T follicular helper cell (primary cell): Measurements from ENCODE around the gene TMEM259.
A peak's percentile ranks its signal among the peaks of the same experiment; 100 is the strongest.
"Not testable (repeated sequence)": the region's sequence is repeated elsewhere in the genome, so short reads cannot be mapped to it uniquely, and the experiment has no call there.

Experiments used
- DNase-seq: peaks from one replicate; pipeline ENCODE4 v3.0.0-alpha.2; 2020; ENCODE audit warnings: low read depth

TMEM259 gene

DNA sequence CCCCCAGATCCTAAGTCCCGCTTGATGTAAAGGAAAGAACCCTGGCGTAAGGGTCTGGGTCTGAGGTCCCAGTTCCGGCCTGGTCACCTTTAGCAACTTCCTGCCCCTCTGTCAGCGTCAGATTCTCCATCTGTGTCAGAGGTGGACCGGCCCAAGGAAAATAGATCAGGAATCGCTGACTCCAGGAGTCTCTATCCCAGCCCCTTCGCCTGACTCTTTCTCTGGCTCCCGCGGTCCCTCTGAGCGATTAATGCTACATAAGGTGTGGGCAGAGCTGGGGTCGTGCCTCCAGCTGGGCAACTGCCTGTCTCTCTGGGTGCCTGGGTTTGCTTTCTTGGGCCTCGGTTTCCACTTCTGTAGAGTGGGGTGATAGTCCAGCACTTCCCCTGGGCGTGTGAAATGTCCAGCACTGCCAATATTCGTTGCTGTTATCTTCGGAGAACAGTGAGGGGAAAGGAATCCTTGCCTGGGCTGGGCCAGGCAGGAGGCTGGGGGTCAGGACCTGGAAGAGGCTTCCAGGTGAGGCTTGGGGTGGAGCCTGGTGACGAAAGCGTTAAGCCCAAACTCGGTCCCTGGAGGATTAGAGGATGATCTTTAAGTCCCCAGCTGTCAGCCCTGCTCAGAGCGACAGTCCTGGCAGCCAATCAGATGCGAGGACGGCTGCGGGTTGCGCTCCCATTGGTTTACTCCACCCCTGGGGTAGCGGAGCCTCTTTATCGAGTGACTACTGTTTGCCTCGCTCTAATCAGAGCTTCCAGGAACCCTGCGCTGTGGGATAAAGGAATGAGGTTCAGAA is 19.8 kb upstream of the TMEM259 start:
- peak; percentile 89 for DNase-seq

DNA sequence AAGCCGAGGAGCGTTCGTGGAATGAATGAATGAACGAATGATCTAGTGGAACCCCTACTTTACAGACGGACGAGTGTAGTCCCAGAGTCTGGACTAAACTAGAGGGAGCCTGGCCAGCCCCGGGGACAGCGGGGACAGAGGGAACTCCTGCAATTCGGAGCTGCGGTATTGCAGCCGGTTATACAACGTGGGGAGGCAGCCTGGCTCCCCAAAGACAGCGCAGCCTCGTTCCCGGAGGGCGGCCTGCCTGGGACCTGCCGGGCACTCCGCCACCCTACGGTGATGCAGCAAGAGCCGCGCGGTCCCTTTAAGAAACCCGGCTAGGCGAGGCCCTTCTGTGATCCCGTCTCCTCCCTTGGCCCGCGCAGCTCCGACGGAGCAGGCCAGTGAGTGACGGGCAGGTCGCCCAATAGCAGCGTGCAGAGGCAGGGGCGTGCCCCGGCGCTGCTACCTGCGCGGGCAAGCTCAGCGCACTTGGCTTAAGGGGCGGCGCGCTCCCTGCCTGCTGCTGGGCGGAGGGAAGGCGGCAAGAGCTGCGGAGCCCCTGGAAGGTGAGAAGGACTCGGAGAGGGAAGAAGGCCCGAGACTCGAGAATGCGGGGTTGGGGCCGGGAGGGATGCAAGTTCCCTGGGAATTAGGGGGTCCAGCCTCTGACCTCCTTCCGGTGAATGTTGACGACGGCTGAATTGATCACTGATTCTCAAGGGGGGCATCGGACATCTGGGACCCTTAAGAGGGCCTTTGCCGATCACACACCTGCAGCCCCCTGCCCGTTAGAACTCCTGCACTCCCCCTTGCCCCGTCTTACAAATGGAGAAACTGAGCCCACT is 18.9 kb upstream of the TMEM259 start, which contains the start of gene ABCA7:
Gene ABCA7 (plus strand): TSS at position 462 of the 830 bp plus-strand sequence. CDS start 1,255 bp downstream, outside the sequence.
- peak; percentile 99 for DNase-seq

- no peak for DNase-seq
These were observed 18.2 kb upstream of the TMEM259 start for GRCh38 chr19:1038978-1039645.

DNA sequence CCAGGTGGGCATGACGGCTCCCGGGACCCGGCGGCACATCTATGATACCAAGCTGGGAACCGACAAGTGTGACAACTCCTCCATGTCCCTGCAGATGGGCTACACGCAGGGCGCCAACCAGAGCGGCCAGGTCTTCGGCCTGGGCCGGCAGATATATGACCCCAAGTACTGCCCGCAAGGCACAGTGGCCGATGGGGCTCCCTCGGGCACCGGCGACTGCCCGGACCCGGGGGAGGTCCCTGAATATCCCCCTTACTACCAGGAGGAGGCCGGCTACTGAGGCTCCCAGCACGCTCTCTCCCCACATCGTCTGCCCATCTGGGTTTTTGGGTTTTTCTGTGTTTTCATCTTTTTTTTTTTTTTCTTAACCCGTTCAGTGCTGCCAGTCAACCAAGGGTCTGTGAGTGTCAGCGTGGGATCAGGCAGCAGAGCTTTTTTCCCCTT is 16.7 kb upstream of the TMEM259 start:
- DNase-seq: no peak

DNA sequence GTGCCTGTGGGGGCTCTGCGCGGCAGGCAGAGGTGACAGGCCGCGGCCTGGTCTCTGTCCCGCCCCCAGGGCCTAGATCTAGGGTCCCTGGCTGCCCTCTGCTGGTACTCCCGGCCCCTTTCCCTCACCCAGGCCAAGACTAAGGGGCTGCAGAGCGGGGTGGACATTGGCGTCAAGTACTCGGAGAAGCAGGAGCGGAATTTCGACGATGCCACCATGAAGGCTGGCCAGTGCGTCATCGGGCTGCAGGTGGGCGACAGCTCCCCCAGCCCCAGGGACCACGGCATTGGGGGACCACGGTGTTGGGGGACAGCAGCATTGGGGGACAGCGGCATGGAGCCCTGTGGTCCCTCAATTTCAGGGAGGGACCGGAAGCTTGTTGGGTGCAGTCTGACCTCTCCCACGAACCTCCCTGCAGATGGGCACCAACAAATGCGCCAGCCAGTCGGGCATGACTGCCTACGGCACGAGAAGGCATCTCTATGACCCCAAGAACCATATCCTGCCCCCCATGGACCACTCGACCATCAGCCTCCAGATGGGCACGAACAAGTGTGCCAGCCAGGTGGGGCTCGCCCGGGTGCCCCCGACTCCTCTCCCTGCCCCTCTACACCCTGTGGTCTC is 15.2 kb upstream of the TMEM259 start:
- DNase-seq: no peak

DNA sequence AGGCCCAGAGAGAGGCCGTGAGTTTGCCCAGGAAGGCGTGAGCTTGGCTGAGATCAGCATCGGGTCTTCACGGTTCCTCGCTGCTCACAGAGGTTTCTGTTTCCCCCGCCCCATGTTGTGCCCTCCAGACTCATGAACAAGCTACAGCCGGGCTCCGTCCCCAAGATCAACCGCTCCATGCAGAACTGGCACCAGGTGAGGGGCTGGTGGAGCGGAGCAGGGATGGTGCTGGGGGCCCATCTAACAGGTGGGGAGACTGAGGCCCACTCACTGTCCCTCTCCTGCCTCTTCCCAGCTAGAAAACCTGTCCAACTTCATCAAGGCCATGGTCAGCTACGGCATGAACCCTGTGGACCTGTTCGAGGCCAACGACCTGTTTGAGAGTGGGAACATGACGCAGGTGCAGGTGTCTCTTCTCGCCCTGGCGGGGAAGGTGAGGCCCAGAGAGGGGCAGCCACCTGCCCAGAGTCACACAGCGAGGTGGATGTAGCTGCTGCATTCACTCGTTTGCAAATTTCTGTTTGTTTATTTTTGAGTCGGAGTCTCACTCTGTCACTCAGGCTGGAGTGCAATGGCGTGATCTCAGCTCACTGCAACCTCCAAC is 11.4 kb upstream of the TMEM259 start:
- DNase-seq: no peak

GRCh38 chr19:1028062-1028926 is 7.4 kb upstream of the TMEM259 start:
- DNase-seq: peak; percentile 48

GRCh38 chr19:1027650-1028061 is 6.7 kb upstream of the TMEM259 start:
- DNase-seq: no peak

- no peak for DNase-seq
These were observed 6.1 kb upstream of the TMEM259 start for GRCh38 chr19:1026783-1027649.

GRCh38 chr19:1025960-1026782 is 5.2 kb upstream of the TMEM259 start, which contains the start of gene CNN2:
TSS of gene CNN2 (plus strand) at chr19:1026608. CDS start at chr19:1026662, 54 bp downstream.
- DNase-seq: peak; percentile 45

DNA sequence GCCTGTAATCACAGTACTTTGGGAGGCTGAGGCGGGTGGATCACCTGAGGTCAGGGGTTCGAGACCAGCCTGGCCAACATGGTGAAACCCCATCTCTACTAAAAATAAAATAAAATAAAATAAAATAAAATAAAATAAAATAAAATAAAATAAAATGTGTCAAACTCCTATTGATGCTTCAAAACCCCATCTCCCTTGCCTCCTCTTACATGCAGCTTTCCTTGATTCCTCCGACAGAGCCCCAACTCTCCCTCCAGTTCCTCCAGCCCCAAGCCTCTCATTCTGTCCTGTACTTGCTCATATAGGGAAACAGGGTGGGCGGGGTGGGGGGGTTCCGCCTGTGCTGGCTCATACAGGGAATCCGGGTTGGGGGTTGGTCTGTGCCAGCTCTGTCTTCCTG is 4.2 kb upstream of the TMEM259 start:
- DNase-seq: not testable (repeated sequence)

- not testable (repeated sequence) for DNase-seq
These were observed 2.9 kb upstream of the TMEM259 start for GRCh38 chr19:1023883-1024188.

DNA sequence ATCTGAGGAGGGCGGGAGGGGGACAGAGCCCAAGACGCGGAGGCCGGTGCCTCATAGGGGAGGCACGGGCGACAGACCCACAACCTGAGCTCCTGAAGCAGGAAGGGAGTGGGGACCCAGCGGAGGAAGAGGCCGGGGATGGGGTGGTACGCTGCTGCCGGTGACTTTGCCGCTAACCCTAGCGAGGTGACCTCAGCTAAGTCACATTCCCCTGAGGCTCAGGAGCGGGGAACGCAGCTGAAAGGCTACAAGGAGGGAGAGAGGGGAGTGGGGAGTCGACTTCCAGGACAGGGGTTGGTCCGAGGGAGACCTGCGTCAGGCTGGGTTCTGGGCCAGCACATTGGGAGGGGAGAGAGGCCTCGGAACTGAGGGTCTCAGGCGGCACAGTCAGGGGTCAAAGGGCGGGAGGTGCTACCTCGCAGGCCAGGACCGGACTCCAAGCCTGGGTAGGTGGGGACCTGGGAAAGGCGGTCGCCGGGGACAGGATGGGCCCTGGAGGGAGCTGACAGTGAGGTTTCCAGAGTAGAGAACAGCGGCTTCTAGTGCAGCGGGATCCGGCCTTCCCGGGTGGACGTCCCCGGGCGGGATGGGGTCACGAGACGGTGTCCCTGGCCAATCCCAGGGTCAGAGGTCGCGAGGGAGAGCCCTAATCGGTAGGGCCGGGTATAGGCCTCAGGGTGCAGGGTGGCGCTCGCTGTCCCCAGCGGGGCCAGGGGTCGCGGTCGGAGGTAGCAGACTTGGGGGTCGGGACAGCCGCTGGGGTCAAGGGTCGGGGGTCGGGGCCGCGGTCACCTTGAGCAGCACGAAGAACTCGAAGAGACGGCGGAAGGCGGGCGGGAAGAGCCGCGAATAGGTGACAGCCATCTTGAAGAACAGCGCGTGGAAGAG is 699 bp downstream of the TMEM259 start:
- peak; percentile 38 for DNase-seq

GRCh38 chr19:1019616-1019961 is 1.3 kb downstream of the TMEM259 start:
- no peak for DNase-seq

- DNase-seq: no peak
These were observed 1.8 kb downstream of the TMEM259 start for GRCh38 chr19:1018932-1019615.

- DNase-seq: no peak
These were observed 2.5 kb downstream of the TMEM259 start for GRCh38 chr19:1018393-1018792.

DNA sequence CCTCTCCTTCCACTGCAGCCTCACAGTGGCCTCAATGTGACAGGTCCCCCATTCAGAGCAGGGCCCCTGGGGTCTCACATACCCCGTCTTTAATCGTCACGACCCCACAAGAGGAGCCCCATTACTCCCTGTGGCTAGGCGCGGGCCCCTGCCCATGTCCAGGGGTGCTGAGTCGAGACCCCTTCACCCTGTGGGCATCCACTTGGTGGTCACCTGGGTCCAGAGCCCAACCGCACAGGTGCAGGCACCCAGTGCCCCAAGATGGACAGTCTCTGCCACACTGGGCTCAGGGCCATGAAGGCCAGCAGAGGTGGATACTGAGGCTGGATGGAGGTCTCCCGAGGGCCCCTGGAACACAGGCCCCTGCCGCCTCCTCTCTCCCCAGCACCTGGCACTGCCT is 3.0 kb downstream of the TMEM259 start:
- no peak for DNase-seq
